NCI-H524 (cell line): ENCODE data around the gene ANKS6.

Experiments
- DNase-seq, 2 experiments: peaks; one replicate each; lab custom pipeline; 2025; lab: John Stamatoyannopoulos, UW

ANKS6 gene

DNA sequence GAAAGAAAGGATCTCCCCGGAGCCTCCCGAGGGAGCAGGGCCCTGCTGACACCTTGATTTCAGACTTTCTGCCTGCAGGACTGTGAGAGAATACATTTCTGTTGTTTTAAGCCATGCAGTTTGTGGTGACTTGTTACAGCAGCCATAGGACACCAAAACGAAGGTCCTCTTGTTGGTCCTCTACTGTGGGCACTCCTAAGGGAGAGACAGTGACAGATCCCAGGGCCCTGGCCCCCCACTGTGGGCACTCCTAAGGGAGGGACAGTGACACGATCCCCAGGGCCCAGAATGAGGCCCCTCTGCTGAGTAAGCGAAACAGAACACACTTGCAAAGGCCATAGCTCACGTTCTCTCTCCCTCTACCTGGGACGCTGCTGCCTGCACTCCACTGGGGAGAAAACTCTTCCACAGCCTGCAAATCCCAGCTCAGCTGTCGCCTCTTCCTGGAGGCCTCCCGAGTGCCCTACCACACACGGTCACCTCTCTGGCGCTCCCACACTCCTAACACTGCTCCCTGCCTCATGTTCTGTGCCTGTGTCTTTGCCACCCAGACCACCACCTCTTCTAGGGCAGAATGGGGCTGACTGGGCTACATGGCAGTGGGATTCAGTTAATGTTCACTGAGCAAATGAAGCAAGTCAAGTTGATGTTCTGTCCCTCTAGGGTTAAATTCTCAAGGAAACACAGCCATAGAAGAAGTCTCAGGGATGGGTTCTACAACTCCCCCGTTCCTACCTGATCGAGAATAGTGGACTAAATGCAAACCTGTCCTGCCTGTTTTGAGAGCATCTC lies 23.8 kb downstream of the ANKS6 start:
- DNase-seq: no peak

GRCh38 chr9:98771209-98771874 lies 25.0 kb downstream of the ANKS6 start:
- DNase-seq: no peak

DNA sequence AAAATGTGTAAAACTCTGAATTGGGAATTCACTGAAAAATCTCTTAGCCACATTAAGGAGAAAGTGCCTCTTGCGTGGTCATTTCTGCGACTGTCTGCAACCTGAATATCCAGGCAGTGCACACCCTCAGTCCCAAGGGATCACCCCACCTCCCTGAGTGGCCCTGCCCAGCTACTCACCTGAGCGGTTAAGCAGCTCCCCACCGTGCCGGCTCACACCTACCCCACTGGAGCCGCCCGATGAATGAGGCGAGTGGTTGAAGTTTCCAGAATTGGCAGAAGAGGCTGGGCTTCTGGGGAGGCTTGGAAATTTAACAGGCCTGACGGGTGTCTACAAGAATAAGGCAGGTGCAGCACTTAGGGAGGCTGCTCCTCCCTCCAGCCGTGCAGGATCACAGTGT lies 25.6 kb downstream of the ANKS6 start:
- no peak for DNase-seq

- no peak for DNase-seq
Measured at GRCh38 chr9:98768344-98768743, 28.0 kb downstream of the ANKS6 start.

DNA sequence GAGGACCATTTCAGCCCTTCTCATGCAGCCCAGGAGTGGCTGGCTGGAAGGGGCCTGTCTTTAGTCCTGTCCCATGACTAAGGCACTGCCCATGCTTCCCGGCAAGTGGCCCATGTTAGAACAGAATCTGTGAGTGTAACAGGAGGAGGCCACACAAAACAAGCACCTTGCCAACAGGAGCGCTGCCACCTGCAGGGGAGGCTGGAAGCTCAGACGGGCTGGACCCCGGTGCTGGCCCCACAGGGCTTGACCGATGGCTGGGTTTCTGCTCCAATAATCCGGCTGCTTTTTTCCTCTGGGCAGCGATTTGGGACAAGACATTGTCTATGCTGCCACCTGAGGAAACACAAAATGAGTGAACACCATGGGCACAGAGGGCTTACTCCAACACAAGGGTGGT lies 28.4 kb downstream of the ANKS6 start:
- no peak for DNase-seq

DNA sequence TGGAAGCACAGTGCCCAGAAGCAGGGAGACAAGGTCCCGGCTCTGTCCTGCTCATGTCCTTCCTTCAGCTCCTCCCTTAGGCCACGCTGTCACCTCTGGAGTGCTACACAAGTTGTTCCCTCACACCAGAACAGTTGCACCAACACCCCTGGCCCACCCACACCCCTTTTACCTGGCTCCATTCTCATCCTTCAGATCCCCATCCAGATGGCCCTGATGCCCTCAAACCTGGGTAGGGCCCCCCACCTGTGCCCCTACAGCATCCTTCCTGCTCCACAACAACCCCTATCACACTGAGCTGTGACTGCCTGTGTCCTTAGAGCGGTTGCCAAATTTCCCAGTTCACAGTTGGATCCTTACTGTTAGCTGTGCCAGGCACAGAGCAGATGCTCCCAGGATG lies 29.2 kb downstream of the ANKS6 start:
- no peak for DNase-seq

DNA sequence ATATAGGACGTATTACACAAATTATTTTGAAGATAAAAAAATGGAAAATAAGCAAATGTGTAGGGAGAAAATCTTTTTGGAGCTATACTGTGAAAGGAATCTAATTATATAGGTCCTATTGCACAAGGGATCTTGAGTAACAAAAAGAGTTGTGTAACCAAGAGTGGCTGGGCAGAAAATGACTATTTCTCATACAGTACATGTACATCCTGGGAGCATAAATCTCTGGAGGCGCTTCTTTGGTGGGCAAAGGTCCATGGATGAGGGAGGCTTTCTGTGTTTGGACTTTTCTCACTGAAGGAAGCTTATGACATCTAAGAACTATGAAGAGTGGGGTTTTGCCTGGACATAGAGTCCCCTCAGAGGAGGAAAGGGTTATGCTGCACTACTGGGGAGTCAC lies 29.8 kb downstream of the ANKS6 start:
- DNase-seq: no peak

DNA sequence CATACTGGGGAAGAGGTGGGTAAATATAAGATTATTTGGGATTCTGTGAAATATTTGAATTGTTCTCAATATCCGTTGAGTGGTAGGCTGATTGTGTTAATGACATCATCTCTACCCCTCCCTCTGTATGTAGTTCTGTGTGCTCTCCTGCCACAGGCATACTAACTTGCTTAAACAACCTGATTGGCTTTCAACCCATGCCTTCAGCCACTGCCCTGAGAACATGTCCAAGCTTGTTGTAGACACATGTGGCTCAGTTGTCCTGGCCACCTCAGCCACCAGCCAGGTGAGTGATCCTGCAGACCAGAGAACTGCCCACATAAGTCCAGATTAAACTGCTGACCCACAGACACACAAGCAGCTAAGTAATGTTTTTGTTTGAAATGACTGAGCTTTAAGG lies 31.1 kb downstream of the ANKS6 start:
- peak; percentile 75 to 88 for DNase-seq

GRCh38 chr9:98763986-98764745 lies 32.2 kb downstream of the ANKS6 start:
- DNase-seq: no peak

GRCh38 chr9:98760231-98760630 lies 36.1 kb downstream of the ANKS6 start:
- DNase-seq: peak in 1 of 2 experiments; percentile 30

- peak in 1 of 2 experiments; percentile 9 for DNase-seq
Measured at GRCh38 chr9:98755006-98755618, 41.2 kb downstream of the ANKS6 start.

DNA sequence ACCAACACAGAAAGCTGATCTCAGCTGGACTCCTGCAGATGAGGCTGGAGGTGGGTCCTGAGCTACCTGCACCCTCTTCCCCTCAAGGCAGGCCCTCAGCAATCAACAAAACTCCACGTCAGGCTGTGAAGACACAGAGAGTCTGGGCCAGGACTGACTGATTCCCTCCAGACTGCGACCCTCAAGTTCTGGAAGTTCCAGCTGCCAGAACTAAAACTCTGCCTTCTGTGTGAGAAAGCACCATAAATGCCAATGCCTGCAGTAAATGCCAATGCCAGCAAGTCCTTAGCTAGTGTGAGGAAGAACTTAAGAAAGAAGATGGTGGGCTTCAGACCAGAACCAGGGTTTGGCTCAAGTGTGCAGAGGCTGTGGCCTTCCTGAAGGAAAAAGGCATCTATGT lies 45.1 kb downstream of the ANKS6 start:
- DNase-seq: no peak

DNA sequence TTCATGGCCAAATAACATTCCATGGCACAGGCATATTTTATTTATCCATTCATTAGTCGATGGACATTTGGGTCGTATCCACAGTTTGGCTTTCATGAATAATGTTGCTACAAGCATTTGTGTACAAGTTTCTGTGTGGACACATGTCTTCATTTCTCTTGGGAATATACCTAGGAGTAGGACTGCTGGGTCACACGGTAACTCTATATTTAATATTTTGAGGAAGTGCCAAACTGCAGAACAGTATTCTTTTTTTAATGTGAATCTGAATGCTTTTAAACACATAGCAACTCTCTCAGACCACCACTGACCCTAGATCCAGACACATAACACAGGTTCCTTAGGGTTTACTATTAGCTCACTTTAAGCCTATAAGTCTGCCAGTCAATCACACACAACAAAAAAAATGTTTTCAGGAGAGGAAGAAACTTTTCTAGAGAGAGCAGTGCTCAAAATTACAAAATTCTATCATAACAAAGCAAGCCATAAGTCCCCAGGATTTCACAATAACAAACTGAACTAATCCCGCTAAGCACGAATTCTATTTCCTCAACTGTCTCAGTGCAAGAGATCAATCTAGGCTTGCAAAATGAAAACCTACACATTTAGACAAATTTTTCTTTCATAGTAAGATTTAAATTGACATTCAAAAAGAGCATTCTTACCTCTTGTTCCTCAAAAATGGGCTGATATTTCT lies 45.8 kb downstream of the ANKS6 start:
- no peak for DNase-seq

GRCh38 chr9:98747476-98747875 lies 48.9 kb downstream of the ANKS6 start:
- no peak for DNase-seq

- DNase-seq: peak; percentile 94
Measured at GRCh38 chr9:98745470-98745869, 50.9 kb downstream of the ANKS6 start.

DNA sequence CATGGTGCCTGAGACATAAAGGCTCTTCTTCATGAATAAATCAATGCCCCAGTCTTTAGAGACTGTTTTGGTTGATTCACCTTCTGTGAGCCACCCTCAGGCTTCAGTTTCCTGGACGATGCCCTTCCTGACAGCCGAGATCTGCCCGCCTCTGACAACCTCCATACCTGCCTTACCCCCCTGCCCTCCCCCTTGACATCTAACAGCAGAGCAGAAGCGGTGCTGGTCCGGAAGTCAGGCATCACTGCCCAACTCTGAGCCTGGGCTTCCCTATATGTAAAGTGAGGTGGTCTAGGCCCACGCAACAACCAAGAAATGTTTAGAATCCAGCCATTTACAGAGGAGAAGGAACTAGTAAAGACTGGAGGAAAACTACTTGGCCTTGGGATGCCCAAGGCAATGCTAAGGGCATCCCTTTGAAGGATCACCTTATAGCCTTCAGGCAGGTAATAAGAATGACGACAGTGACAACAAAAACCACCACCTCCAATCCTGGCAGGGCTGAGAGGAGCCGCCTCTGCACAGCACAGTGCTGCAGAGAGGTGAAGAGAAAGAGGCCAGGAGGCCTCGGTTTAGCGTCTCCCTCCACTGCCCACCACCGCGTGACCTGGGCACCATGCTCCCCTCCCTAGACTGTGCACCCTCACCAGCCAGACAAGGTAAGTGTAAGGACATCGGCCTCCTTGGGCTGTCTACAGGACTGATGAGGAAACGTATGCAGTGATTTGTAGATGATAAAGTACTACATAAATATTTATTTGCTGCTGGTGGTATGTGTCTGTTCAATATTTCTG lies 52.3 kb downstream of the ANKS6 start:
- no peak for DNase-seq

- no peak for DNase-seq
Measured at GRCh38 chr9:98743329-98743728, 53.0 kb downstream of the ANKS6 start.

GRCh38 chr9:98742325-98743280 lies 53.8 kb downstream of the ANKS6 start:
- peak; percentile 34 to 74 for DNase-seq

DNA sequence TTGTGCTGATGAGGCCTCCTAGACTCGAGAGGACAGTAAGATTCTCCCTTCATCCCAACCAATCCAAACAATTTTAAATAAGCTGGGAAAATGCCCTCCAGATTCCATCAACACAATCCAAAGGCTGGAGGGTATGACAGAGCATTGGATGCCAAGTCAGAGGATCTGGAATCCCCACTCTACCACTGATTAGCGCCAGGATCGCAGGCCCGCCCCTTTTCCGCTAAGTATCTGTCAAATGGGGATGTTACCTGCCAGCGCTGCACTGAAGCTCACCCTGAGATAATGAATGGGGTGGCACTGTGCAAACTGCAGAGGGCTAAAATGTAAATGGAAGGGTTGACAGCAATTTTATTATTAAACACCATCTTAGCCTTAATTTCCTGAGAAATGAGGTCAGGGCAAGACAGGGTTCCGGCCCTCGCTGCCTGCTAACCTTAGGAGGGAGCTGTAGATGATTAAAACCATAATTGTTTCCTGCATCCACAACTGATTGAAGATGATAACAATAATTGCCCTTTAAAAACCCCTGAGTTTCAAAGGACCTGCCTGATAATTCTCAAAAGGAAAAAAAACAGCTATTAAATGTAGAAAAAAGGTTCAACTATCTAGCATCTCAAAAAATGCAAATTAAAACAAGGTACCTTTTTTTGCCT lies 56.0 kb downstream of the ANKS6 start:
- DNase-seq: no peak
